Measurements from ENCODE around the gene HSPB2. TPM values are rescaled to one million over a fixed set of nuclear protein-coding genes. Genes with fewer than 3 reads are reported as not detected.

HSPB2 gene
- total RNA-seq, 2 donors from 2014 or later, result 0.85 TPM; not detected in 1

- no peak for DNase-seq (ENCODE audit: low spot score)
- 96% methylated on average over 1 of the region's 1 CpG for WGBS
- Histone ChIP-seq H3K4me1 (replicated peaks) (no peaks in the 10 kb centered on the region), H3K36me3 (no peaks in the 10 kb centered on the region), H3K4me3 (no peak overlapping the region), H3K27me3 (replicated peaks; ENCODE audit: insufficient read depth) (no peaks in the 10 kb centered on the region), H3K9me3 (no peaks in the 10 kb centered on the region), H3K27ac (no peak overlapping the region)
- intact Hi-C loops (cut with DNase I), result loop anchor here (5.0 kb wide), 1 partner anchor 153 kb away; the partner anchor contains the start of genes SDHD and TIMM8B
- TF ChIP-seq POLR2AphosphoS5 (IDR thresholded peaks at IDR 0.05), result no peak
- no peak for TF ChIP-seq POLR2A (IDR thresholded peaks at IDR 0.05)
- TF ChIP-seq CTCF (IDR thresholded peaks at IDR 0.05), result no peak
Observed at GRCh38 chr11:111934306-111934705, 21.8 kb downstream of the HSPB2 start.

GRCh38 chr11:111935317-111936039 is 22.9 kb downstream of the HSPB2 start:
- 72% methylated on average over 4 of the region's 4 CpGs for WGBS
- no peak for DNase-seq (ENCODE audit: low spot score)
- H3K4me1 ChIP-seq (replicated peaks), result no peaks in the 10 kb centered on the region
- no peaks in the 10 kb centered on the region for H3K9me3 ChIP-seq
- H3K4me3 ChIP-seq, result no peak overlapping the region
- TF ChIP-seq POLR2AphosphoS5 (IDR thresholded peaks at IDR 0.05) (no peak), CTCF (IDR thresholded peaks at IDR 0.05) (no peak), POLR2A (IDR thresholded peaks at IDR 0.05) (no peak)
- H3K27ac ChIP-seq, result peak overlapping the region in 1 of 2 donors; percentile 12
- no peaks in the 10 kb centered on the region for H3K36me3 ChIP-seq
- intact Hi-C loops (cut with DNase I), result no loop called here
- H3K27me3 ChIP-seq (replicated peaks; ENCODE audit: insufficient read depth), result no peaks in the 10 kb centered on the region

GRCh38 chr11:111936040-111936540 is 23.6 kb downstream of the HSPB2 start:
- intact Hi-C loops (cut with DNase I), result no loop called here
- H3K9me3 ChIP-seq, result no peaks in the 10 kb centered on the region
- no peak for TF ChIP-seq CTCF (IDR thresholded peaks at IDR 0.05)
- TF ChIP-seq POLR2A (IDR thresholded peaks at IDR 0.05), result no peak
- no peak for TF ChIP-seq POLR2AphosphoS5 (IDR thresholded peaks at IDR 0.05)
- DNase-seq (ENCODE audit: low spot score), result no peak
- peak overlapping the region; percentile 71 to 72 for H3K27ac ChIP-seq
- peak overlapping the region; percentile 59 to 60 for H3K4me3 ChIP-seq
- WGBS, result 44% methylated on average over 3 of the region's 3 CpGs
- no peaks in the 10 kb centered on the region for H3K27me3 ChIP-seq (replicated peaks; ENCODE audit: insufficient read depth)
- H3K36me3 ChIP-seq, result no peaks in the 10 kb centered on the region
- no peaks in the 10 kb centered on the region for H3K4me1 ChIP-seq (replicated peaks)

- H3K27me3 ChIP-seq (replicated peaks; ENCODE audit: insufficient read depth), result no peaks in the 10 kb centered on the region
- DNase-seq (ENCODE audit: low spot score), result no peak
- no peaks in the 10 kb centered on the region for H3K4me1 ChIP-seq (replicated peaks)
- H3K27ac ChIP-seq, result peak overlapping the region; percentile 71 to 72
- no peaks in the 10 kb centered on the region for H3K9me3 ChIP-seq
- no peaks in the 10 kb centered on the region for H3K36me3 ChIP-seq
- WGBS, result 5% methylated on average over 9 of the region's 9 CpGs
- TF ChIP-seq POLR2AphosphoS5 (IDR thresholded peaks at IDR 0.05) (no peak), CTCF (IDR thresholded peaks at IDR 0.05) (no peak), POLR2A (IDR thresholded peaks at IDR 0.05) (no peak)
- intact Hi-C loops (cut with DNase I), result no loop called here
- H3K4me3 ChIP-seq, result peak overlapping the region; percentile 59 to 60
Observed at GRCh38 chr11:111937461-111937769, 24.9 kb downstream of the HSPB2 start.

GRCh38 chr11:111937844-111938243 is 25.3 kb downstream of the HSPB2 start:
- peak overlapping the region; percentile 59 to 60 for H3K4me3 ChIP-seq
- peak overlapping the region; percentile 71 to 72 for H3K27ac ChIP-seq
- H3K27me3 ChIP-seq (replicated peaks; ENCODE audit: insufficient read depth), result no peaks in the 10 kb centered on the region
- no peaks in the 10 kb centered on the region for H3K4me1 ChIP-seq (replicated peaks)
- 70% methylated on average over 7 of the region's 7 CpGs for whole genome bisulfite sequencing
- intact Hi-C loops (cut with DNase I), result loop anchor here (2.0 kb wide), 1 partner anchor 39 kb away; no protein-coding TSS in a partner anchor
- no peak for DNase-seq (ENCODE audit: low spot score)
- no peaks in the 10 kb centered on the region for H3K36me3 ChIP-seq
- no peak for TF ChIP-seq CTCF (IDR thresholded peaks at IDR 0.05)
- H3K9me3 ChIP-seq, result no peaks in the 10 kb centered on the region
